HepG2 (cell line): Measurements from ENCODE around the gene TMEM132D. TPM values are rescaled to one million over a fixed set of nuclear protein-coding genes. Genes with fewer than 3 reads are reported as not detected.

Experiments
- ATAC-seq: fragments of 200-7000 bp; cut with Tn5 transposase; 3 replicates; pipeline ENCODE4 v1.9.1; 2020; ENCODE audit warnings: mild to moderate bottlenecking, moderate library complexity
- BruUV-seq: library from RNA; stranded (reverse); fragments of 400-500 nt; replicated peaks from 2 replicates; lab custom pipeline; 2021; lab: Mats Ljungman, UMichigan
- CTCF ChIA-PET: fragments of 300-600 bp; formaldehyde crosslinking; extraction: SDS; loops from one replicate; lab custom pipeline; 2021; ENCODE audit warnings: low total read pairs, inconsistent platforms, low intra/inter-chr PET ratio; lab: Yijun Ruan, JAX
- POLR2A ChIA-PET: fragments of 350-600 bp; sonication (Branson Sonifier 250); formaldehyde crosslinking; loops from one replicate; lab custom pipeline; 2020; ENCODE audit warnings: antibody characterized with exemption, inconsistent platforms; lab: Yijun Ruan, JAX
- DNase-seq: peaks from one replicate; pipeline ENCODE4 v3.0.0-alpha.2; 2015; ENCODE audit warnings: low spot score
- FAIRE-seq: peaks from 3 replicates; lab custom pipeline; 2011; peaks lifted over from hg19 to GRCh38; lab: Jason Lieb, UNC
- H2AFZ ChIP-seq: one replicate; pipeline ENCODE4 v1.6.1; 2011; ENCODE audit warnings: low read length, inconsistent platforms
- H3K27ac ChIP-seq: fragments of 300-600 bp; 3 replicates; pipeline ENCODE4 v1.8.0; 2011; ENCODE audit warnings: mixed run types, mild to moderate bottlenecking, mixed read lengths, low read length, inconsistent platforms; ENCODE audit not compliant: insufficient read depth; ENCODE audit errors: extremely low read length
- H3K27me3 ChIP-seq, 2 experiments: fragments of 200-600 bp in 1 of 2; 2 replicates in 1 of 2; 3 replicates in 1 of 2; pipeline versions ENCODE4 v1.6.0 to v1.8.0; 2011; ENCODE audit warnings: low read length in 2 of 2, mild to moderate bottlenecking in 2 of 2, moderate library complexity in 2 of 2, inconsistent platforms in 1 of 2; ENCODE audit not compliant: insufficient read depth in 2 of 2, control insufficient read depth in 1 of 2
- H3K36me3 ChIP-seq, 2 experiments: fragments of 200-600 bp in 1 of 2; replicated peaks in 1 of 2; 2 replicates in 1 of 2; 3 replicates in 1 of 2; pipeline versions ENCODE4 v1.5.1 to v1.8.0; 2011; ENCODE audit warnings: low read length in 2 of 2, inconsistent platforms in 1 of 2; ENCODE audit not compliant: insufficient read depth in 2 of 2, control insufficient read depth in 1 of 2
- H3K4me1 ChIP-seq: 2 replicates; pipeline ENCODE4 v1.5.1; 2012; ENCODE audit warnings: low read length, inconsistent platforms; ENCODE audit not compliant: insufficient read depth
- H3K4me2 ChIP-seq: 2 replicates; pipeline ENCODE4 v1.6.0; 2011; ENCODE audit warnings: low read depth, low read length, inconsistent platforms
- H3K4me3 ChIP-seq, 3 experiments: fragments of 200-600 bp in 1 of 3; sonication (generic), shearing (Covaris generic) in 1 of 3; replicated peaks in 1 of 3; 2 replicates each; pipeline ENCODE4 v1.5.1; 2011 to 2016; ENCODE audit warnings: low read length in 3 of 3, inconsistent platforms in 2 of 3, low read depth in 2 of 3, mild to moderate bottlenecking in 2 of 3, control low read depth in 1 of 3, mixed read lengths in 1 of 3; ENCODE audit not compliant: insufficient read depth in 1 of 3
- H3K79me2 ChIP-seq: one replicate; pipeline ENCODE4 v1.6.1; 2011; ENCODE audit warnings: low read length, inconsistent platforms; ENCODE audit not compliant: insufficient read depth
- H3K9ac ChIP-seq: 2 replicates; pipeline ENCODE4 v1.6.0; 2011; ENCODE audit warnings: mild to moderate bottlenecking, low read depth, low read length, inconsistent platforms; ENCODE audit not compliant: insufficient read depth
- H3K9me3 ChIP-seq: 2 replicates; pipeline ENCODE4 v1.5.1; 2012; ENCODE audit warnings: mild to moderate bottlenecking, low read length
- H4K20me1 ChIP-seq: 2 replicates; pipeline ENCODE4 v1.6.0; 2011; ENCODE audit warnings: inconsistent platforms, mild to moderate bottlenecking, low read length, moderate library complexity; ENCODE audit not compliant: insufficient read depth
- CHD2 ChIP-seq: IDR thresholded peaks from 2 replicates; pipeline ENCODE4 v1.6.1; 2011; ENCODE audit warnings: low read depth, low read length, improper control_type of control experiment
- NR0B2 ChIP-seq: sonication (generic); formaldehyde crosslinking; IDR thresholded peaks from 2 replicates; pipeline ENCODE4 v1.4.0; 2020; ENCODE audit warnings: mild to moderate bottlenecking, missing genetic modification reagents
- ZKSCAN1 ChIP-seq: fragments of 150-350 bp; IDR thresholded peaks from 2 replicates; pipeline ENCODE4 v1.6.1; 2014; ENCODE audit warnings: low read length
- ZNF253 ChIP-seq: sonication (generic); formaldehyde crosslinking; IDR thresholded peaks from 2 replicates; pipeline ENCODE4 v1.8.0; 2022; ENCODE audit warnings: mild to moderate bottlenecking, missing genetic modification reagents, borderline replicate concordance
- ZNF646 ChIP-seq: sonication (generic); formaldehyde crosslinking; IDR thresholded peaks from 2 replicates; pipeline ENCODE4 v1.9.0; 2021; ENCODE audit warnings: mild to moderate bottlenecking, missing genetic modification reagents
- ZNF749 ChIP-seq: sonication (generic); formaldehyde crosslinking; IDR thresholded peaks from 2 replicates; pipeline ENCODE4 v1.8.0; 2022; ENCODE audit warnings: mild to moderate bottlenecking, missing genetic modification reagents, moderate library complexity, borderline replicate concordance
- WGBS: methylation state at CpG from one replicate; pipeline ENCODE4 v1.1.6; 2017; ENCODE audit warnings: low lambda C conversion rate; 5-methylcytosine and 5-hydroxymethylcytosine counted together
- in situ Hi-C: cut with HindIII; loops from 2 replicates; pipeline ENCODE4 v1.10.0; 2017; ENCODE audit warnings: low pct_unique_long_range_greater_than_20kb; ENCODE audit not compliant: extremely low pct_ligation_motif_present
- intact Hi-C: fragments of 100-400 bp; cut with micrococcal nuclease; formaldehyde crosslinking; loops from one replicate; pipeline ENCODE4 v1.10.0; 2022; ENCODE audit not compliant: unreplicated experiment
- polyA plus RNA-seq, 8 experiments: library from polyadenylated mRNA; depleted of rRNA in 3 of 8; stranded (reverse) in 7 of 8; unstranded in 1 of 8; fragments of >200 nt; fragmentation: Illumina TruSeq in 4 of 8; extraction: Trizol in 4 of 8; gene quantifications; 2 replicates each; pipeline versions ENCODE4 v1.2.1 to v1.2.3, GENCODE V29; 2011 to 2016; ENCODE audit warnings: low read depth in 4 of 8, missing spikeins in 1 of 8, mixed read lengths in 1 of 8; ENCODE audit not compliant: insufficient read depth in 1 of 8
- total RNA-seq, 5 experiments: library from RNA; depleted of rRNA; stranded (reverse); fragments of >200 nt; fragmentation: Illumina TruSeq; extraction: Trizol; gene quantifications; 2 replicates each; pipeline ENCODE4 v1.2.3, GENCODE V29; 2016; ENCODE audit warnings: low read depth in 1 of 5

TMEM132D gene
- total and polyA plus RNA-seq, 2 of the 13 experiments (the other 11 are each of a cell fraction or from before 2014, with no cell fraction given), result not detected

- no peaks in the 10 kb centered on the region for H4K20me1 ChIP-seq
- H3K4me3 ChIP-seq, result no peak overlapping the region
- POLR2A ChIA-PET, result no interaction called here
- 16% methylated on average over 17 of the region's 22 CpGs for WGBS
- ATAC-seq, result no peak
- intact Hi-C loops, result loop anchor here (5.0 kb wide), 1 partner anchor 942 kb away; no protein-coding TSS in a partner anchor
- no peak overlapping the region for H3K27ac ChIP-seq
- TF ChIP-seq NR0B2 (CRISPR knock-in tag), result no peak
- TF ChIP-seq, all 625 proteins: peak for 0
- Histone ChIP-seq H3K79me2 (no peaks in the 10 kb centered on the region), H3K4me2 (no peak overlapping the region), H3K27me3 (peaks cover 0 to 17% of the 10 kb centered on the region in 2 experiments; a peak in 4 of 5 replicates), H2AFZ (no peak overlapping the region), H3K9me3 (no peaks in the 10 kb centered on the region), H3K9ac (no peak overlapping the region), H3K36me3 (no peaks in the 10 kb centered on the region), H3K4me1 (no peaks in the 10 kb centered on the region)
- in situ Hi-C loops, result loop anchor here (5.0 to 25.0 kb wide), 4 partner anchors 722 to 1655 kb away; no protein-coding TSS in a partner anchor
- no TSS peak for BruUV-seq
- FAIRE-seq (no peak), DNase-seq (no peak)
- CTCF ChIA-PET, result interaction anchor here (0.8 kb wide), 1 partner anchor 716 kb away, joined by 3 read pairs; no protein-coding TSS in a partner anchor
Measured at GRCh38 chr12:129909051-129910020, 5.5 kb upstream of the TMEM132D start.

GRCh38 chr12:129903092-129903945 is 506 bp downstream of the TMEM132D start:
- Histone ChIP-seq H3K4me3 (no peak overlapping the region), H3K27ac (no peak overlapping the region), H4K20me1 (no peaks in the 10 kb centered on the region), H3K36me3 (no peaks in the 10 kb centered on the region), H3K4me2 (no peak overlapping the region), H3K79me2 (no peaks in the 10 kb centered on the region), H2AFZ (no peak overlapping the region), H3K9me3 (no peaks in the 10 kb centered on the region), H3K27me3 (peaks cover 0 to 2% of the 10 kb centered on the region in 2 experiments; a peak in 3 of 5 replicates), H3K9ac (no peak overlapping the region), H3K4me1 (no peaks in the 10 kb centered on the region)
- ChIA-PET POLR2A (no interaction called here), CTCF (no interaction called here)
- intact Hi-C loops, result no loop called here
- in situ Hi-C loops, result loop anchor here (25.0 kb wide), 1 partner anchor 716 kb away; no protein-coding TSS in a partner anchor
- no peak for ATAC-seq
- no TSS peak for BruUV-seq
- no peak for DNase-seq
- WGBS, result 41% methylated on average over 22 of the region's 93 CpGs
- FAIRE-seq, result no peak
- TF ChIP-seq ZKSCAN1 (no peak), ZNF253 (CRISPR knock-in tag) (no peak), CHD2 (no peak), ZNF646 (no peak), ZNF749 (no peak)
